Naive thymus-derived CD8-positive, alpha-beta T cell (primary cell): ENCODE results near the gene TMEM139. TPM values are rescaled to one million over a fixed set of nuclear protein-coding genes. Genes with fewer than 3 reads are reported as not detected.
"Not testable (repeated sequence)": the region's sequence is repeated elsewhere in the genome, so short reads cannot be mapped to it uniquely, and the experiment has no call there.

Source experiments
- ATAC-seq, 2 donors: fragments of 150-1000 bp; cut with Tn5 transposase in 1 of 2; sonication (Bioruptor Pico), chemical (Tn5 transposase) in 1 of 2; 1 replicate in 1 of 2; 2 replicates in 1 of 2; pipeline ENCODE4 v1.10.0; 2021; ENCODE audit warnings: mild to moderate bottlenecking in 2 of 2, moderate library complexity in 2 of 2
- POLR2A ChIA-PET: fragments of 350-600 bp; sonication (Branson Sonifier 250); formaldehyde crosslinking; loops from one replicate; lab custom pipeline; 2021; ENCODE audit warnings: antibody characterized with exemption; lab: Charles Lee
- DNase-seq, 10 donors: peaks; one replicate each; pipeline versions ENCODE4 v3.0.0 to v3.0.0-alpha.2; 2020 to 2022
- H3K27ac Mint-ChIP-seq, 10 donors: one replicate each; pipeline ENCODE4 v1.8.0; 2020 to 2022; ENCODE audit warnings: mild to moderate bottlenecking in 10 of 10, mixed read lengths in 10 of 10, moderate library complexity in 4 of 10, inconsistent platforms in 1 of 10
- H3K27me3 Mint-ChIP-seq, 5 donors: one replicate each; pipeline ENCODE4 v1.8.0; 2021 to 2022; ENCODE audit warnings: mixed read lengths in 5 of 5
- H3K36me3 Mint-ChIP-seq, 3 donors: one replicate each; pipeline ENCODE4 v1.8.0; 2020 to 2022; ENCODE audit warnings: mixed read lengths in 3 of 3, mild to moderate bottlenecking in 2 of 3, inconsistent platforms in 1 of 3
- H3K4me1 Mint-ChIP-seq, 4 donors: one replicate each; pipeline ENCODE4 v1.8.0; 2021 to 2022; ENCODE audit warnings: mixed read lengths in 4 of 4
- H3K4me3 Mint-ChIP-seq, 10 donors: one replicate each; pipeline ENCODE4 v1.8.0; 2020 to 2022; ENCODE audit warnings: mild to moderate bottlenecking in 10 of 10, mixed read lengths in 10 of 10, moderate library complexity in 6 of 10, inconsistent platforms in 1 of 10
- H3K9me3 Mint-ChIP-seq, 9 donors: one replicate each; pipeline ENCODE4 v1.8.0; 2020 to 2022; ENCODE audit warnings: mixed read lengths in 9 of 9, mild to moderate bottlenecking in 3 of 9, inconsistent platforms in 1 of 9, moderate library complexity in 1 of 9
- polyA plus RNA-seq, 3 donors: library from polyadenylated mRNA; unstranded; fragments of 300-500 nt; fragmentation: Illumina TruSeq; gene quantifications; one replicate each; pipeline ENCODE4 v1.2.3, GENCODE V29; 2021
- total RNA-seq, 8 experiments: library from RNA in 2 of 8; stranded (reverse) in 2 of 8; gene quantifications; one replicate each; pipeline ENCODE4 v1.2.3 and lab custom pipeline; 2021 to 2026

TMEM139 gene
- total and polyA plus RNA-seq, 5 experiments from 2014 or later, result 0.29 to 1.2 (median 0.60) TPM; not detected in 2

- peak overlapping the region; percentile 40 to 81 (median 70) for H3K4me3 Mint-ChIP-seq
- ATAC-seq (no peak), DNase-seq (no peak)
- peaks cover 0 to 2% (median 0%) of the 10 kb centered on the region in 3 donors for H3K36me3 Mint-ChIP-seq
- no peaks in the 10 kb centered on the region for H3K27me3 Mint-ChIP-seq
- POLR2A ChIA-PET, result interaction anchor here (0.5 to 2.5 kb wide), 7 partner anchors 9 to 149 kb away, joined by 3 to 9 read pairs (median 4); partner anchors contain the start of gene CASP2
- peak overlapping the region; percentile 40 to 98 (median 84) for H3K27ac Mint-ChIP-seq
- peaks cover 0 to 8% (median 3%) of the 10 kb centered on the region in 9 donors for H3K9me3 Mint-ChIP-seq
- peaks cover 34 to 69% (median 69%) of the 10 kb centered on the region in 4 donors for H3K4me1 Mint-ChIP-seq
These were observed 25.9 kb upstream of the TMEM139 start for GRCh38 chr7:143258831-143259230.

- DNase-seq, result no peak
- H3K27me3 Mint-ChIP-seq, result no peaks in the 10 kb centered on the region
- H3K36me3 Mint-ChIP-seq, result peaks cover 0 to 9% (median 0%) of the 10 kb centered on the region in 3 donors
- ATAC-seq, result no peak
- peaks cover 38 to 72% (median 71%) of the 10 kb centered on the region in 4 donors for H3K4me1 Mint-ChIP-seq
- POLR2A ChIA-PET, result interaction anchor here (0.5 to 2.5 kb wide), 2 partner anchors 10 to 28 kb away, joined by 3 to 9 read pairs; partner anchors contain the start of gene CASP2
- H3K4me3 Mint-ChIP-seq, result peak overlapping the region in 3 of 10 donors; percentile 1 to 36 (median 12)
- H3K9me3 Mint-ChIP-seq, result peaks cover 0 to 2% (median 0%) of the 10 kb centered on the region in 9 donors
- peak overlapping the region; percentile 31 to 98 (median 79) for H3K27ac Mint-ChIP-seq
These were observed 25.0 kb upstream of the TMEM139 start for GRCh38 chr7:143259765-143260164.

- peaks cover 0 to 26% (median 7%) of the 10 kb centered on the region in 3 donors for H3K36me3 Mint-ChIP-seq
- no peaks in the 10 kb centered on the region for H3K27me3 Mint-ChIP-seq
- ATAC-seq (no peak), DNase-seq (no peak)
- H3K27ac Mint-ChIP-seq, result peak overlapping the region; percentile 79 to 97 (median 96)
- peak overlapping the region; percentile 75 to 99 (median 96) for H3K4me3 Mint-ChIP-seq
- POLR2A ChIA-PET, result interaction anchor here (1.0 to 2.0 kb wide), 2 partner anchors 122 to 153 kb away, joined by 6 to 7 read pairs; no protein-coding TSS in a partner anchor
- no peaks in the 10 kb centered on the region for H3K9me3 Mint-ChIP-seq
- H3K4me1 Mint-ChIP-seq, result peaks cover 34 to 72% (median 64%) of the 10 kb centered on the region in 4 donors
These were observed 22.9 kb upstream of the TMEM139 start for GRCh38 chr7:143261901-143262300.

GRCh38 chr7:143263266-143264195, 21.2 kb upstream of the TMEM139 start, which contains the start of gene GSTK1:
Gene GSTK1 (plus strand): TSS chr7:143263441. CDS start chr7:143263514, 73 bp downstream.
- DNase-seq (peak; percentile 63 to 87 (median 72)), ATAC-seq (peak; percentile 97)
- Mint-ChIP-seq H3K36me3 (peaks cover 0 to 42% (median 7%) of the 10 kb centered on the region in 3 donors), H3K27me3 (no peaks in the 10 kb centered on the region), H3K4me3 (peak within 1 kb of the TSS; percentile 92 to 99 (median 96)), H3K27ac (peak within 1 kb of the TSS; percentile 94 to 97 (median 96)), H3K9me3 (no peaks in the 10 kb centered on the region), H3K4me1 (peaks cover 36 to 70% (median 65%) of the 10 kb centered on the region in 4 donors)
- POLR2A ChIA-PET, result interaction anchor here (0.6 to 7.8 kb wide), 23 partner anchors 8 to 466 kb away, joined by 3 to 51 read pairs (median 4); partner anchors contain the start of genes CASP2, EPHA1 and ZYX

GRCh38 chr7:143264196-143264568, 20.6 kb upstream of the TMEM139 start:
- H3K27me3 Mint-ChIP-seq, ATAC-seq, H3K9me3 Mint-ChIP-seq, DNase-seq: not testable (repeated sequence)
- Mint-ChIP-seq H3K4me3 (peak overlapping the region; percentile 92 to 99 (median 96)), H3K27ac (peak overlapping the region; percentile 94 to 97 (median 96)), H3K36me3 (peaks cover 0 to 48% (median 7%) of the 10 kb centered on the region in 3 donors), H3K4me1 (peaks cover 33 to 69% (median 63%) of the 10 kb centered on the region in 4 donors)
- POLR2A ChIA-PET, result interaction anchor here (0.6 to 7.8 kb wide), 8 partner anchors 9 to 145 kb away, joined by 3 to 51 read pairs (median 6); partner anchors contain the start of genes CASP2 and EPHA1

GRCh38 chr7:143265017-143265693, 19.6 kb upstream of the TMEM139 start:
- peak overlapping the region; percentile 92 to 99 (median 96) for H3K4me3 Mint-ChIP-seq
- ATAC-seq (no peak), DNase-seq (no peak)
- peak overlapping the region; percentile 94 to 97 (median 96) for H3K27ac Mint-ChIP-seq
- H3K27me3 Mint-ChIP-seq, result no peaks in the 10 kb centered on the region
- no peaks in the 10 kb centered on the region for H3K9me3 Mint-ChIP-seq
- peaks cover 0 to 58% (median 7%) of the 10 kb centered on the region in 3 donors for H3K36me3 Mint-ChIP-seq
- POLR2A ChIA-PET, result interaction anchor here (0.6 to 7.8 kb wide), 4 partner anchors 14 to 249 kb away, joined by 3 to 51 read pairs (median 4); partner anchors contain the start of gene CASP2
- H3K4me1 Mint-ChIP-seq, result peaks cover 30 to 61% (median 55%) of the 10 kb centered on the region in 4 donors

GRCh38 chr7:143269251-143269650, 15.5 kb upstream of the TMEM139 start:
- no peak for ATAC-seq
- Mint-ChIP-seq H3K9me3 (no peaks in the 10 kb centered on the region), H3K4me1 (peaks cover 18 to 37% (median 35%) of the 10 kb centered on the region in 4 donors), H3K27me3 (no peaks in the 10 kb centered on the region), H3K36me3 (peaks cover 0 to 62% (median 7%) of the 10 kb centered on the region in 3 donors), H3K4me3 (no peak overlapping the region), H3K27ac (peak overlapping the region in 9 of 10 donors; percentile 2 to 88 (median 62))
- POLR2A ChIA-PET, result interaction anchor here (0.7 to 7.8 kb wide), 4 partner anchors 9 to 103 kb away, joined by 3 to 51 read pairs (median 3); partner anchors contain the start of gene CASP2
- no peak for DNase-seq

- Mint-ChIP-seq H3K9me3 (no peaks in the 10 kb centered on the region), H3K4me1 (peaks cover 6 to 22% (median 16%) of the 10 kb centered on the region in 4 donors), H3K27me3 (no peaks in the 10 kb centered on the region), H3K27ac (peak overlapping the region in 5 of 10 donors; percentile 4 to 71 (median 49)), H3K36me3 (peaks cover 0 to 47% (median 0%) of the 10 kb centered on the region in 3 donors), H3K4me3 (no peak overlapping the region)
- DNase-seq, result no peak
- ATAC-seq, result no peak
- POLR2A ChIA-PET, result interaction anchor here (2.0 kb wide), 1 partner anchor 17 kb away, joined by 9 read pairs; the partner anchor contains the start of gene CASP2
These were observed 13.5 kb upstream of the TMEM139 start for GRCh38 chr7:143271240-143271639.

- Mint-ChIP-seq H3K4me1 (peaks cover 4 to 12% (median 7%) of the 10 kb centered on the region in 4 donors), H3K36me3 (peaks cover 0 to 31% (median 0%) of the 10 kb centered on the region in 3 donors), H3K27ac (peak overlapping the region in 1 of 10 donors; percentile 87), H3K9me3 (no peaks in the 10 kb centered on the region), H3K27me3 (no peaks in the 10 kb centered on the region), H3K4me3 (no peak overlapping the region)
- ATAC-seq, result no peak
- DNase-seq, result no peak
- POLR2A ChIA-PET, result interaction anchor here (0.9 to 2.0 kb wide), 2 partner anchors 10 to 15 kb away, joined by 3 to 9 read pairs; partner anchors contain the start of genes CASP2 and GSTK1
These were observed 11.9 kb upstream of the TMEM139 start for GRCh38 chr7:143272871-143273270.

GRCh38 chr7:143279186-143280098, 5.3 kb upstream of the TMEM139 start:
- peak in 3 of 10 donors; percentile 10 to 40 (median 15) for DNase-seq
- peak; percentile 72 to 84 for ATAC-seq

More at GRCh38 chr7:143279186-143280098, 5.3 kb upstream of the TMEM139 start:
- peaks cover 21 to 35% (median 33%) of the 10 kb centered on the region in 4 donors for H3K4me1 Mint-ChIP-seq
- no peaks in the 10 kb centered on the region for H3K27me3 Mint-ChIP-seq
- no peaks in the 10 kb centered on the region for H3K9me3 Mint-ChIP-seq
- POLR2A ChIA-PET, result interaction anchor here (0.7 to 1.3 kb wide), 8 partner anchors 9 to 109 kb away, joined by 3 to 9 read pairs (median 3); partner anchors contain the start of genes CASP2 and GSTK1
- H3K36me3 Mint-ChIP-seq, result no peaks in the 10 kb centered on the region
- H3K27ac Mint-ChIP-seq, result peak overlapping the region; percentile 20 to 89 (median 78)
- peak overlapping the region in 9 of 10 donors; percentile 26 to 79 (median 70) for H3K4me3 Mint-ChIP-seq
